PC-3 (cell line): ENCODE results near the gene KCNQ1.

Experiments
- CTCF ChIP-seq: fragments of 300-600 bp; sonication (generic); conservative IDR thresholded peaks from 2 replicates; pipeline ENCODE4 v1.5.1; 2017; ENCODE audit warnings: antibody characterized with exemption, low read depth, mild to moderate bottlenecking, low read length
- EZH2 ChIP-seq: fragments of 300-600 bp; sonication (generic); IDR thresholded peaks from one replicate; pipeline ENCODE4 v1.6.1; 2017; ENCODE audit warnings: antibody characterized with exemption, mild to moderate bottlenecking, low read length; ENCODE audit not compliant: unreplicated experiment
- EZH2phosphoT487 ChIP-seq: fragments of 300-600 bp; sonication (generic); IDR thresholded peaks from 2 replicates; pipeline ENCODE4 v1.6.1; 2018; ENCODE audit warnings: mild to moderate bottlenecking, antibody characterized with exemption, low read length, borderline replicate concordance

- no peak for TF ChIP-seq CTCF
- TF ChIP-seq EZH2 = no peak
- TF ChIP-seq EZH2phosphoT487 = no peak
These were observed 334.1 kb downstream of the KCNQ1 start for GRCh38 chr11:2778630-2779498.
